HG02571 (cell line): ENCODE data around the gene MDM1.

Source experiments
- ATAC-seq: cut with Tn5 transposase; IDR thresholded peaks from one replicate; pipeline ENCODE4 v1.9.1; 2021; ENCODE audit warnings: mild to moderate bottlenecking, moderate library complexity; ENCODE audit not compliant: unreplicated experiment

The MDM1 gene

DNA sequence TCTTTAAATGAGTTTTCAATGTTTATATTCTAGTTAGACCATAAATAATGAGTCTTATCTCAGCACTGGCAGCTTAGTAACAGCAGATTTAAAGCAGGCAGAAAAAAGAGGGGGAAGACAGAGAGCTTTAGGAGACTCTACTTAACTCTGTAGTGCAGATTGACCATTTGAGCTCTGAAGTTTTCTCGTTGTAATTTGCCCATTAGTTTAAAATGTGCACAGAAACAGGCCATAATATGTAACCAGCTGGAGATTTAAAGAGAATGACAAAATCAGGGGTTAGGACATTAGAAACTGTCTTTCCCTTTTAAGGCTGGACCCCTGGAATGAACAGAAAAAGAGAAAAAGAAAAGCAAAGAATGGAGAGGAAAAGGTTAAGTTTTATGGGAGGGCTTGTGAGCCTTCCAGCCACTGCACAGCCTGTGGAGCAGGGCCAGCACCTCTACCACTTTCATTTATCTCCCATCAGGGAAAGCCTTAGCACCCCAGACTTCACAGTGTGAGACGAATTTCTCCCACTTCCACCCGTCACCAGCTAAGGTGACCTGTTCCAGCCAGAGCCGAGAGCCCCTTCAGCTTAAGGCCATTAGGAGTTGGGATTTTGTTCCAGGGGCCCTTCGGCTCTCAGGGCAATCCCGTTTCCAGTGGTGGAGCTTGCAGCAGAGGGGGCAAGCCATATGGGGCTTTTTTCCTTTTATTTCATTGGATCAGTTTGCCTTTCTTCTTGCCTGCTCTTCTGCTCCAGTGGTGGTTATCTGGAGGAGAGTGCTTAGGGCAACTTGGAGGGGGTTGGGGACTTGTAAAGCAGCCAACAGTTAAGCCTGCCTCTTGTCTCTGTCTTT is 86.8 kb downstream of the MDM1 start:
- ATAC-seq = no peak
